Karpas-422 (cell line): ENCODE measurements around the gene TNFAIP8L2. TPM values are rescaled to one million over a fixed set of nuclear protein-coding genes. Genes with fewer than 3 reads are reported as not detected.

Experiments
- DNase-seq: peaks from one replicate; pipeline ENCODE4 v3.0.0-alpha.2; 2015
- H2AFZ ChIP-seq: fragments of 200-600 bp; sonication (generic); 2 replicates; pipeline ENCODE4 v1.6.1; 2014; ENCODE audit warnings: antibody characterized with exemption, low read length, mixed read lengths
- H3K27ac ChIP-seq: fragments of 200-600 bp; sonication (generic); 2 replicates; pipeline ENCODE4 v1.5.1; 2014; ENCODE audit warnings: mild to moderate bottlenecking, low read length, moderate library complexity
- H3K27me3 ChIP-seq: fragments of 200-600 bp; sonication (generic); 2 replicates; pipeline ENCODE4 v1.6.1; 2014; ENCODE audit warnings: low read length, mixed read lengths
- H3K36me3 ChIP-seq: fragments of 200-600 bp; sonication (generic); 2 replicates; pipeline ENCODE4 v1.6.1; 2014; ENCODE audit warnings: low read length, mixed read lengths; ENCODE audit not compliant: insufficient read depth
- H3K4me1 ChIP-seq: fragments of 200-600 bp; sonication (generic); 2 replicates; pipeline ENCODE4 v1.6.1; 2014; ENCODE audit warnings: mild to moderate bottlenecking, low read length, mixed read lengths
- H3K4me2 ChIP-seq: fragments of 200-600 bp; sonication (generic); 2 replicates; pipeline ENCODE4 v1.6.1; 2014; ENCODE audit warnings: low read length, low read depth, mild to moderate bottlenecking; ENCODE audit not compliant: poor library complexity, severe bottlenecking
- H3K4me3 ChIP-seq: fragments of 200-600 bp; sonication (generic); 2 replicates; pipeline ENCODE4 v1.5.1; 2014; ENCODE audit warnings: mild to moderate bottlenecking, antibody characterized with exemption, low read length, mixed read lengths
- H3K79me2 ChIP-seq: fragments of 200-600 bp; sonication (generic); 2 replicates; pipeline ENCODE4 v1.6.1; 2014; ENCODE audit warnings: mild to moderate bottlenecking, low read length, mixed read lengths
- H3K9ac ChIP-seq: fragments of 200-600 bp; sonication (generic); 2 replicates; pipeline ENCODE4 v1.6.0; 2014; ENCODE audit warnings: low read length
- H3K9me2 ChIP-seq: fragments of 200-600 bp; sonication (generic), shearing (Covaris generic); replicated peaks from 2 replicates; pipeline ENCODE4 v1.6.0; 2014; ENCODE audit warnings: mild to moderate bottlenecking, low read length, moderate library complexity; ENCODE audit not compliant: insufficient read depth
- H3K9me3 ChIP-seq: fragments of 300-700, 200-600 bp; sonication (generic); 2 replicates; pipeline ENCODE4 v1.6.1; 2014; ENCODE audit warnings: low read length, mixed read lengths
- H4K20me1 ChIP-seq: fragments of 200-600 bp; sonication (generic); 2 replicates; pipeline ENCODE4 v1.6.1; 2014; ENCODE audit warnings: mild to moderate bottlenecking, antibody characterized with exemption, low read length, low read depth; ENCODE audit not compliant: insufficient read depth
- total RNA-seq: library from RNA; depleted of rRNA; stranded (reverse); fragments of >200 nt; shearing (Covaris generic); gene quantifications from 2 replicates; pipeline ENCODE4 v1.2.3, GENCODE V29; 2014; ENCODE audit warnings: low replicate concordance

Gene TNFAIP8L2
- total RNA-seq, 1 experiment from 2014 or later = 30.7 TPM

DNA sequence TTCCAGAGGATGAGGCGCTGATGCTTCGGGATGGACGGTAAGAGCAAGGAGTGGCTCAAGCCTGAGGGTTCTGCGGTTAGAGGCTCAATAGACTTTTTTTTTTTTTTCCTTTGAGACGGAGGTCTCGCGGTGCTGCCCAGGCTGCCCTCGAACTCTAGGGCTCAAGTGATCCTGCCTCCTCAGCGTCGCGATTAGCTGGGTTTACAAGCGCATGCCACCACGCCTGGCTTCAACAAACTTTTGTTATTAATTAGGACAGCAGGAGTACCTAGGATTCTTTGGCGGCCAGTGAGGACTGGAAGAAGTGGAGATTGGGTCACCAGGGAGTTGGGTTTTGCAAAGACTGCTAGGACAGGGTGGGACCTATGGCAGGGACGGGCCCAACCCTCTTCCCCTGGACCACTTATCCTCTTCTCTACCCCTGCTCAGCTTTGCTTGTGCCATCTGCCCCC is 10.1 kb downstream of the TNFAIP8L2 start:
- H3K4me2 ChIP-seq = peak overlapping the region; percentile 91
- no peaks in the 10 kb centered on the region for H3K27me3 ChIP-seq
- H3K4me1 ChIP-seq = peaks cover 34% of the 10 kb centered on the region
- H3K9me2 ChIP-seq = no peaks in the 10 kb centered on the region
- DNase-seq = peak; percentile 80
- H3K9ac ChIP-seq = peak overlapping the region; percentile 96
- H3K36me3 ChIP-seq = peaks cover 9% of the 10 kb centered on the region; the same call in 1 of the 2 replicates
- H2AFZ ChIP-seq = peak overlapping the region; percentile 9; the same call in 1 of the 2 replicates
- no peaks in the 10 kb centered on the region for H4K20me1 ChIP-seq
- peak overlapping the region; percentile 96 for H3K4me3 ChIP-seq
- H3K79me2 ChIP-seq = peaks cover 22% of the 10 kb centered on the region
- peak overlapping the region; percentile 69 for H3K27ac ChIP-seq
- H3K9me3 ChIP-seq = no peaks in the 10 kb centered on the region

DNA sequence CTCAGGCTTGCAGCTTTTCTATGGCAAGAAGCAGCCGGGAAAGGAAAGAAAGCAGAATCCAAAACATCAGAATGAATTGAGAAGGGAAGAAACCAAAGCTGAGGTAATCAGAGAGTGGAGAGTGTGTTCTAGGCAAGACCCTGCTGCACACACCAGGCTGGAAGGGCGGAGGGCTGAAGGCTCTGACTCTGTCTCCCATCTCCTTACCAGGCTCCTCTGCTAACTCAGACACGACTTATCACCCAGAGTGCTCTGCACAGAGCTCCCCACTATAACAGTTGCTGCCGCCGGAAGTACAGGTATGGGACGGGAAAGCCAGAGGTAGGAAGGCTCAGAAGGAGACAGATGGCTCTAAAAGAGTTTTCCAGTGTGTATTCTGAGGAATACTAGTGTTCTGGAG is 10.7 kb downstream of the TNFAIP8L2 start:
- Histone ChIP-seq H3K9ac (peak overlapping the region; percentile 96), H4K20me1 (no peaks in the 10 kb centered on the region), H3K4me1 (peaks cover 34% of the 10 kb centered on the region), H3K36me3 (peaks cover 9% of the 10 kb centered on the region; the same call in 1 of the 2 replicates), H3K27ac (peak overlapping the region; percentile 69; the same call in 1 of the 2 replicates), H3K79me2 (peaks cover 22% of the 10 kb centered on the region), H3K4me3 (peak overlapping the region; percentile 96), H2AFZ (no peak overlapping the region), H3K9me3 (no peaks in the 10 kb centered on the region), H3K27me3 (no peaks in the 10 kb centered on the region), H3K9me2 (no peaks in the 10 kb centered on the region), H3K4me2 (peak overlapping the region; percentile 91)
- no peak for DNase-seq

DNA sequence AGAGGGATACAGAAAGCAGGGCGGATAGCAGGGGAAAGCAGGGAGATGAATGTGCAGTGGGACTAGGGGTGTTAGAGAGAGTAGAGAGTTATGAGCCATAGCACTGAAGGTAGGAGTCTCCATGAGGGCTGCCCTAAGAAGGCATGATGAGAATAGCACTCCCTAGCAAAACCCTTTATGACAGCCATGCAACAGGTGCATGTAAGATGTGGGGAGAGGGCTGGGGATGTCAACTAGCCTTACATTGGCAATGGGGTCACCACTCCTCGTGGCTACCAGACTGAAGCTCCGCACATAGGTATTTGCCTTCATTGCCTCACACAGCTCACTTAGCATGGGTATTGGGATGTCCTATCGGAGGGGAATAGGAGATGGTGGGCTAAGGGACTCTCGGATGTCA is 14.7 kb downstream of the TNFAIP8L2 start:
- H3K36me3 ChIP-seq = peaks cover 17% of the 10 kb centered on the region; the same call in 1 of the 2 replicates

DNA sequence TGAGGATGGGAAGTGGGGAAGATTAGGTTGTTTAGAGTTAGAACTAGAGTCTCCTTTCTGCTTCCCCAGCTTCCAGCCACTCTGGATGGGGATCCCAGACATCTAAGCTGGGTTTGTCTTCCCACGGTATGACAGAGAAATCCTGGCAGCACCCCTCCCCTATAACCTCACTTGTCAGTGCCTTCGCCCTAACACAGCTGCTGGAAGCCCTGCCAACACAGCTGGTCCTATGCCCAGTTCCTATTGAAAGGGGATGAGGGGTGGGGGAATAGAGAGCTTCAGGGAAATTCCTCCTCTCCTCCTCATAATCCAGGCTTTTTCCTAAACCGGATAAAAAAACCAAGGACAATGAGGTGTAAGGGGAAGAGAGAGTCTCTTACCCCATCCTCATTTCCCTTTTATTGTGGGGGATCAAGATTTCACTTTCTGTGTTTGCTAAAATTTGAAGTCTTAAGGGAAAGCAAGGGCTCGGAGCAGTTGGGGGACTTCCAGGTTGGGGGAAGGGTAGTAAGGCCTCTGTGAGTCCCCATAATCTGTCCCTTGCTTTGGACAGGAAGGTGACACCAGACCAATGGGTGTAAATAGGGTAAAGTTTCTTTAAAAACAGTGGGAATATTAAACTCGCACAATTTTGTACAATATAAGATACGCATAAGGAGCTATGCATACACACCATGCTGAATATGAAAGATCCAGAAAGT is 18.7 kb downstream of the TNFAIP8L2 start:
- no peaks in the 10 kb centered on the region for H3K79me2 ChIP-seq

More for the DNA sequence above, 14.7 kb downstream of the TNFAIP8L2 start:
- Histone ChIP-seq H2AFZ (no peak overlapping the region), H3K9me3 (no peaks in the 10 kb centered on the region), H4K20me1 (no peaks in the 10 kb centered on the region), H3K27me3 (no peaks in the 10 kb centered on the region), H3K4me3 (no peak overlapping the region), H3K9ac (no peak overlapping the region), H3K4me1 (peaks cover 15% of the 10 kb centered on the region), H3K9me2 (no peaks in the 10 kb centered on the region), H3K79me2 (peaks cover 20% of the 10 kb centered on the region), H3K4me2 (no peak overlapping the region), H3K27ac (no peak overlapping the region)
- no peak for DNase-seq

DNA sequence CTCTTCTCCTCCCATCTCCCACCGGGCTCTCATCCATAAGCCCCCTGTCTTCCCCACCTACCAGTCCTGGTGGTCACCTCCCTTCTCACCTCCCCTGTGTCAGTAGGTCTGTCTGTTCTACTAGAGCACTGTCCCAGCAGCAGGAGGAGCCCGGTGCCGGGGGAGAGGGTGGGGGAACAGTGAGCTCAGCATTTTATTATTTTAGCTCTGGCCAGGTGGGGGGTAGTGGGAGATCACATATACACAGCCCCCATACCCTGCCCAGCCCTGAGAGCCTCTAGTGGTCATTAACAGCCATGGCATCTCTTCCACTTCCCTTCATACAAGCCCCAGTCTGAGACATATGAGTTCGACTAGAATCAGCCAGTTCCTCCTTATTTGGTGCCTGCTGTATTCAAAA is 19.4 kb downstream of the TNFAIP8L2 start, which contains the start of gene TMOD4:
TMOD4 (minus strand) TSS at position 119 of the 400 bp plus-strand sequence. CDS start 1,106 bp downstream, outside the sequence.
- Histone ChIP-seq H3K9me3 (no peaks in the 10 kb centered on the region), H3K4me1 (no peaks in the 10 kb centered on the region), H3K9me2 (no peaks in the 10 kb centered on the region), H3K27ac (no peak within 1 kb of the TSS), H3K4me2 (no peak within 1 kb of the TSS), H3K9ac (no peak within 1 kb of the TSS), H3K36me3 (peaks cover 14% of the 10 kb centered on the region; the same call in 1 of the 2 replicates), H2AFZ (no peak within 1 kb of the TSS), H3K79me2 (no peaks in the 10 kb centered on the region), H4K20me1 (no peaks in the 10 kb centered on the region), H3K27me3 (no peaks in the 10 kb centered on the region), H3K4me3 (no peak within 1 kb of the TSS)
- peak; percentile 66 for DNase-seq

More for the DNA sequence above, 18.7 kb downstream of the TNFAIP8L2 start:
- Histone ChIP-seq H2AFZ (no peak overlapping the region), H3K9me2 (no peaks in the 10 kb centered on the region), H3K9ac (no peak overlapping the region), H3K27me3 (no peaks in the 10 kb centered on the region), H3K9me3 (no peaks in the 10 kb centered on the region), H3K36me3 (peaks cover 14% of the 10 kb centered on the region; the same call in 1 of the 2 replicates), H3K4me1 (no peaks in the 10 kb centered on the region), H3K4me3 (no peak overlapping the region), H3K27ac (no peak overlapping the region), H3K4me2 (no peak overlapping the region), H4K20me1 (no peaks in the 10 kb centered on the region)
- DNase-seq = no peak

DNA sequence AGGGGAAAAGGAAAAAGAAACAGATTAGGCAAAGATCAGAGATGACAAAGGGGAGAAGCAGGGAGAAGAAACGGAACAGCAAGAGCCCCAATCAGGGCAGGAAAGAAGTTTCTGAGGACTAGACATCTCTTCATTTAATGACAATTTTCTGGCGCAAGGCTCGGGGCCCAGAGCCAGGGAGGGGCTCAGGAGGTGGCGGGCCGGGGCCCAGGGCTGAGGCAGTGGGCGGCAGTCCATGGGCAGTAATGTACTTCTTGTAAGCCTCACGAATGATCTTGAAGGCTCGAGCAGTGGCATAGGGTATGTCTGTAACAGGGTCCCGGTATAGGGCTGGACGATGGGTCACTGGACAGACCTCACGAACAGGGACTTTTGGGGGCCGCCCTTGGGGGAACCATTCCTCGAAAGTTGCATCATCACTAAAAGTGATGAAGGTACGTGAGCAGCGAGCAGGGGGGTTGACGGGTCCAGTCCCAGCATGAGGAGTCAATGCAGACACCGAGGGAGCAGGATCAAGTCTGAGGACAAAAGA is 20.1 kb downstream of the TNFAIP8L2 start:
- no peak overlapping the region for H3K4me2 ChIP-seq
- H3K9me2 ChIP-seq = no peaks in the 10 kb centered on the region
- H3K9ac ChIP-seq = no peak overlapping the region
- no peak overlapping the region for H3K4me3 ChIP-seq
- peaks cover 14% of the 10 kb centered on the region; the same call in 1 of the 2 replicates for H3K36me3 ChIP-seq
- no peaks in the 10 kb centered on the region for H3K27me3 ChIP-seq
- no peaks in the 10 kb centered on the region for H3K4me1 ChIP-seq
- no peaks in the 10 kb centered on the region for H3K79me2 ChIP-seq
- H3K27ac ChIP-seq = no peak overlapping the region
- no peaks in the 10 kb centered on the region for H4K20me1 ChIP-seq
- H2AFZ ChIP-seq = no peak overlapping the region
- DNase-seq = no peak
- no peaks in the 10 kb centered on the region for H3K9me3 ChIP-seq

DNA sequence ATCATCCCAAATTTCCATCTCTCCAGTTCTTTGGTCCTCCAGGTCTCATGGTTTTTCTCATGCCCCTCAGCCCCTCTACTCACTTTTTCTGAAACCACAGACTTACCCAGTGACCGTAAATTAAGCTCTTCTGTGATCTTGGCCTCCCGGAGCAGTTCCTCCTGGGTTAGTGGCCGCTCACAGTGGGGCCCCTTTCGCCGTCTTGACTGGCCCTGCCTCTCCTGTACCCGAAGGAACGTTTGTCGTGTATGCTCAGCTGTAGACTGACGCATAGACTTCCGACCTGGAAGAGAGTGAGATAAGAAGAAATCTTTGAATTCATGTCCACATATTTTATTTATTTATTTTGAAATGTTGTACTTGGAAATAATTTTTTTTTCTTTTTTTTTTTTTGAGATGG is 27.8 kb downstream of the TNFAIP8L2 start:
- Histone ChIP-seq H3K9ac (no peak overlapping the region), H3K9me2 (no peaks in the 10 kb centered on the region), H3K27me3 (no peaks in the 10 kb centered on the region), H3K4me1 (peaks cover 13% of the 10 kb centered on the region), H4K20me1 (no peaks in the 10 kb centered on the region), H3K27ac (no peak overlapping the region), H3K79me2 (peaks cover 29% of the 10 kb centered on the region), H3K9me3 (no peaks in the 10 kb centered on the region), H3K4me2 (no peak overlapping the region), H3K4me3 (no peak overlapping the region), H3K36me3 (peaks cover 22% of the 10 kb centered on the region), H2AFZ (no peak overlapping the region)
- DNase-seq = no peak

DNA sequence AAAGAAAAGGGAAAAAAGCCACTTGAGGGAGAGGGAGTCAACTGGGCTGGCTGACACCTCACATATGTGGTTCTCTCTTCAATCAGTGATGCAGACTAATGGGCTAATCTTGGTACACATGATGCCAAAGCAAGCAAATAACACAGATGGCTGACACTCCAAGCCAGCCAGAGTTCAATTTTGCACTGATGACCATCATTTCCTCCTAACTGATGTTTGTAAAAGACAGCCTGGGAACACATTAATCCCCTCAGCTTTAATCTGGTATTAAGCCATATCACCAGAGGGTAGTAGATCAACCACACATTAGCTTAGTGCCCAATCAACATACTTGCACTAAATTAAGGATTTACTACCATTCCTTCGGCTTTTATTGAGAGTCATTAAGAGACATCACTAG is 30.8 kb downstream of the TNFAIP8L2 start:
- H3K36me3 ChIP-seq = peaks cover 21% of the 10 kb centered on the region
- no peak overlapping the region for H3K4me3 ChIP-seq
- no peaks in the 10 kb centered on the region for H3K27me3 ChIP-seq
- peaks cover 18% of the 10 kb centered on the region for H3K4me1 ChIP-seq
- H3K9me2 ChIP-seq = no peaks in the 10 kb centered on the region
- H3K9me3 ChIP-seq = no peaks in the 10 kb centered on the region
- no peaks in the 10 kb centered on the region for H4K20me1 ChIP-seq
- H3K79me2 ChIP-seq = peaks cover 36% of the 10 kb centered on the region
- no peak for DNase-seq
- no peak overlapping the region for H2AFZ ChIP-seq
- H3K9ac ChIP-seq = no peak overlapping the region
- no peak overlapping the region for H3K4me2 ChIP-seq
- no peak overlapping the region for H3K27ac ChIP-seq
